SKM-1 (cell line): Measurements from ENCODE around the gene RAB39A.
"Not testable (repeated sequence)": the region's sequence is repeated elsewhere in the genome, so short reads cannot be mapped to it uniquely, and the experiment has no call there.

Experiments
- DNase-seq: peaks from one replicate; lab custom pipeline; 2025; ENCODE audit not compliant: unreplicated experiment; lab: John Stamatoyannopoulos, UW

The RAB39A gene, protein sequence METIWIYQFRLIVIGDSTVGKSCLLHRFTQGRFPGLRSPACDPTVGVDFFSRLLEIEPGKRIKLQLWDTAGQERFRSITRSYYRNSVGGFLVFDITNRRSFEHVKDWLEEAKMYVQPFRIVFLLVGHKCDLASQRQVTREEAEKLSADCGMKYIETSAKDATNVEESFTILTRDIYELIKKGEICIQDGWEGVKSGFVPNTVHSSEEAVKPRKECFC

DNA sequence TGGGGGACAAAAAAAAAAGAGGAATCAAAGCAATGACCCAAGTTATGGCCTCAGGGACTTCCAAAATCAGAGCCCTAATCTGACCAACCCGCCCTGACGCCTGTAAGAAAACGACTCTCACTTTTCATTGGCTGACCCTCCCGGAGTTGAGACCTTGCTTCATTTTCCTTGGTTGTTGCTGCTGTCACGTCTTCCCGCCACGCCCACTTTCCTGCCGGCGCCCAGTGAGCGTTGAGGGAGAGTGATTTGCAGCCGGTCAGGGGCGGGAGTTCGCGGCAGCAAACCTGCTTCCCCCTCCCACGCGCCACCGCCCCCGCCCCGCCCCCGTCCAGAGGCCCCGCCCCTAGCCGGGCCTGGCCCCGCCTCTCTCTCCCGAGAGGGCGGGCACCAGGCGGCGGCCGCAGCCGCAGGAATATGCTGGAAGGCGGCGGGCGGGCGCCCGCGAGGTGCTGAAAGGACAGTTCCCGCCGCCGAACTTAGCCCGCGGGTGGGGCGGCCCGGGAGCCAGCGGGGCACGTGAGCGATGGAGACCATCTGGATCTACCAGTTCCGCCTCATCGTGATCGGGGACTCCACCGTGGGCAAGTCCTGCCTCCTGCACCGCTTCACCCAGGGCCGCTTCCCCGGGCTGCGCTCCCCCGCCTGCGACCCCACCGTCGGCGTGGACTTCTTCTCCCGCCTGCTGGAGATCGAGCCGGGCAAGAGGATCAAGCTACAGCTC, at the start of gene RAB39A:
TSS of gene RAB39A (plus strand) at position 403 of the 721 bp plus-strand sequence. CDS start at position 524, 121 bp downstream.
- peak; percentile 98 for DNase-seq

GRCh38 chr11:107881471-107881870, 46.8 kb upstream of the RAB39A start:
- not testable (repeated sequence) for DNase-seq

GRCh38 chr11:107882095-107882820, 46.0 kb upstream of the RAB39A start:
- no peak for DNase-seq

- peak; percentile 4 for DNase-seq
These were observed 30.0 kb upstream of the RAB39A start for GRCh38 chr11:107898270-107898669.

DNA sequence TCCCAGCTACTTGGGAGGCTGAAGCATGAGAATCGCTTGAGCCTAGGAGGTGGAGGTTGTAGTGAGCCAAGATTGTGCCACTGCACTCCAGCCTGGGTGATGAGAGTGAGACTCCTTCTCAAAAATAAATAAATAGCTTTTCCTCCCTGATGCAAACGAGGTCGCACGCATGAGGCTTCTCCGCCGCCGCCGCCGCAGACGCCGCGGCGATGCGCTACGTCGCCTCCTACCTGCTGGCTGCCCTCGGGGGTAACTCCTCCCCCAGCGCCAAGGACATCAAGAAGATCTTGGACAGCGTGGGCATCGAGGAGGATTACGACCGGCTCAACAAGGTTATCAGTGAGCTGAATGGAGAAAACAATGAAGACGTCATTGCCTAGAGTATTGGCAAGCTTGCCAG, 20.0 kb upstream of the RAB39A start:
- no peak for DNase-seq

DNA sequence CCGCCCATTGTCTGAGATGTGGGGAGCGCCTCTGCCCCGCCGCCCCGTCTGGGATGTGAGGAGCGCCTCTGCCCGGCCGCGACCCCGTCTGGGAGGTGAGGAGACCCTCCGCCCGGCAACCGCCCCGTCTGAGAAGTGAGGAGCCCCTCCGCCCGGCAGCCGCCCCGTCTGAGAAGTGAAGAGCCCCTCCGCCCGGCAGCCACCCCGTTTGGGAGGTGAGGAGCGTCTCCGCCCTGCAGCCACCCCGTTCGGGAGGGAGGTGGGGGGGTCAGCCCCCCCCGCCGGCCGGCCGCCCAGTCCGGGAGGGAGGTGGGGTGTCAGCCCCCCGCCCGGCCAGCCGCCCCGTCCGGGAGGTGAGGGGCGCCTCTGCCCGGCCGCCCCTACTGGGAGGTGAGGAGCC, 15.8 kb upstream of the RAB39A start:
- DNase-seq: not testable (repeated sequence)

DNA sequence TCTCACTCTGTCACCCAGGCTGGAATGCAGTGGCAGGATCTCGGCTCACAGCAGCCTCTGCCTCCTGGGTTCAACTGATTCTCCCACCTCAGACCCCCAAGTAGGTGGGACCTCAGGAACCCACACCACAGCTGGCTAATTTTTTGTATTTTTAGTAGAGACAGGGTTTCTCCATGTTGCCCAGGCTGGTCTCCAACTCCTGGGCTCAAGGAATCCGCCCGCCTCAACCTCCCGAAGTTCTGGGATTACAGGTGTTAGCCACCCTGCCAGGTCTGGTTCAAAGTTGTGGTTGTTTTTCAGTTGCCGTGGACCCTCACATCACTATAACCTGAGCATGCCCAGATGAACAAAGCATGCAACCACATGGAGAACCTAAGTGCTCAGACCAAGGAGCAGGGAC, 13.0 kb upstream of the RAB39A start:
- no peak for DNase-seq

GRCh38 chr11:107916671-107917241, 11.5 kb upstream of the RAB39A start:
- DNase-seq: no peak

GRCh38 chr11:107921997-107922396, 6.3 kb upstream of the RAB39A start:
- no peak for DNase-seq

DNA sequence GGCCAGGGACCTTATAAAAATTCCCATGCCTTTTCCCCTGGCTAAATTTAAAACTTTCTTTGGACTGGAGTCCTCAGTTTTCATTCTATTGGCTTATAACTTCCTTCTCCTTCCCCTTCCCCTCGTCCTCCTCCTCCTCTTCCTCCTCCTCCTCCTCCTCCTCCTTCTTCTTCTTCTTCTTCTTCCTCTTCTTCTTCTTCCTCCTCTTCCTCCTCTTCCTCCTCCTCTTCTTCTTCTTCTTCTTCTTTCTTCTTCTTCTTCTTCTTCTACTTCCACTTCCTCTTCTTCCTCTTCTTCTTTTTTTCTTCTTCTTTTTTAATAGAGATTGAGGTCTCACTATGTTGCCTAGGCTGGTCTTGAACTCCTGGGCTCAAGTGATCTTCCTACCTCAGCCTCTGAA, 4.7 kb upstream of the RAB39A start:
- DNase-seq: not testable (repeated sequence)

DNA sequence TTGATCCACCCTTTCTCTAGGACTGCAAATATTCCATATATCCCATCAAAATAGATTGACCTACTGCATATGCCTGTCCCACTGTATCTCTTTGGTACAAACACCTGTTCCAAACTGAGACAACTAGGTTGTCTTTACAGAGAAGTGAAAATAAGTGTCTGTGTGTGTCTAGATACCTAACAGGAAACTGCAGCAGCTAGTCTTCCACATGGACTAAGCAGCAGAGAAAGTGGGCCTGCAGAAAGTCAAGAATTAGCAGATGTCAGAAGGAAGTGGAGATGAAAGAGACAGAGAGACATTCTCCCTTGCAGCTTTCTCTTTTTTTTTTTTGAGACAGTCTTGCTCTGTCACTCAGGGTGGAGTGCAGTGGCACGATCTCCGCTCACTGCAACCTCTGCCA, 3.9 kb upstream of the RAB39A start:
- DNase-seq: no peak

GRCh38 chr11:107927559-107927958, 689 bp upstream of the RAB39A start:
- no peak for DNase-seq

- peak; percentile 28 for DNase-seq
These were observed 689 bp downstream of the RAB39A start for GRCh38 chr11:107928767-107929507.

DNA sequence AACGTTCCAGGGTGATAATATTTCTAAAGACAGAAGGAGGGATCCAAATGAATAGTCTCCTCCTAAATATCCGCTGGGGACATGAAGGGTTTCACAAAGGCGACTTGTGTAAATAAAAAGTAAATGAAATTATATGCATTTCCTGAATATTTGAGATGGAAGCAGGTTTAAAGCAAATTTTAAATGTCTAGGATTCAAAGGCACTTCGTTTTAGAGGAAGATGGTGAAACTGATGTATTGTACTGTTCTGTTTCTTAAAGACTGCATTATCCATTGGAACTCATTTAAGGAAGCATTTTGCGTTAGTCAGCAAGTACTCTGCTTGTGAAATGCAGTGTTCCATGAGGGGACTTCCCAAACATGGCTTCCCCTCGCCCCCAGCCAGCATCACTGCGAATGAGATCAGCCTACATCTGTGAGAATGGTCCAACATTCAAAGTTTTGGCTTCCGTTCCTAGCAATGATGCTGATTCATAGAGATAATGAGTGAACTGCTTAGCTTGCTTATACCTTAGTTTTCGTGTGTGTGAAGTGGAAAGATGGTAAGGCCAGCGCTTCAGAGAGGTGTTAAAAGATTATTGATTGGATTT, 1.5 kb downstream of the RAB39A start:
- no peak for DNase-seq

- no peak for DNase-seq
These were observed 3.0 kb downstream of the RAB39A start for GRCh38 chr11:107931206-107931605.

DNA sequence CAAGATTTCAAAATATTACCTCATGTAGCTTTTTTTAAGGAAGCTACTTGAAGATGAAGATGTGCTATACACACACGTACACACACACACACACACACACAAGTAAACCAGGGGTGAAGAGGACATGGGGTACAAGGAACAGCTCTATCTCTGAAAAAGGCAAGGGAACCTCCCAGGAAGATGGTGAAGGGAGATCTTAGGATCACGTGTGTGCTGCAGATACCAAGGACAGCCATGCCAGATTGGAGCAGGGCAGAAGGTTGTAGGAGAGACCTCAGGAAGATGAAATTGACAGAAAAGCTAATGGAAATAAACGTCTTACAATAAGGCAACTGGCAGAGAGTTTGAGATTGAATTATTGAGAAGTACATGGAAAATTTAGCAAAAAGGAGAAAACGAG, 19.7 kb downstream of the RAB39A start:
- DNase-seq: no peak

DNA sequence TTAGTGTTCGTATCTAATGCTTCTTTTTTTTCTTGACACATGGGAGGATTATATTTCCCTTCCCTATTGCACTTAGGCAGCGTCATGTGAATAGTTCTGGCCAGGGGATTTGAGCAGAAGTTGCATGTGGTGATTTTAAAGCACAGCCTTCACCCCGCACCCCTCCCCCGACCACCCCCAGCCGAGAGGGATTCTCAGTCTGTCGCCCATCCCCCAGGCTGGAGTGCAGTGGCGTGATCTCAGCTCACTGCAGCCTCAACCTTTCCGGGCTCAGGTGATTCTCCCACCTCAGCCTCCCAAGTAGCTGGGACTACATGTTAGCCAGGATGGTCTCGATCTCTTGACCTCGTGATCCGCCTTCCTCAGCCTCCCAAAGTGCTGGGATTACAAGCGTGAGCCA, 20.1 kb downstream of the RAB39A start:
- not testable (repeated sequence) for DNase-seq

DNA sequence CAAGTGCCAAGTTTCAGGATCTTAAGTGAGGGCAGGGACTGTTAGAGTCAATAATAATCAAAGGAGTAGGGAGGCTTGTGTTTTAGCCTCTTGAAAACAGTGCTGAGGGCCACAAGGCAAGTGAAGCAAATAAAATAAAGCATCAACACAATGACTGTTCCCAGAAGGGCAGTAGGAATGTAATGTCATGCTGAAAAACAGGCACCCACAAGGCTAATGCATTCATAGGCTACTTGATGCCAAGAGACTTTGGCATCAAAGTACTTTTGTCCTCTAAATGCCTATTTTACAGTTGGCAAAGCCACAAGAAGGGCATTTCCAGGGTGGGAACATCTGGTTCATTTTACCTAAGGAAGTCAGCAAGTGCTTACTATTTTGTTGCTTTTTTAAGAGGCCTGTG, 22.9 kb downstream of the RAB39A start:
- DNase-seq: no peak

DNA sequence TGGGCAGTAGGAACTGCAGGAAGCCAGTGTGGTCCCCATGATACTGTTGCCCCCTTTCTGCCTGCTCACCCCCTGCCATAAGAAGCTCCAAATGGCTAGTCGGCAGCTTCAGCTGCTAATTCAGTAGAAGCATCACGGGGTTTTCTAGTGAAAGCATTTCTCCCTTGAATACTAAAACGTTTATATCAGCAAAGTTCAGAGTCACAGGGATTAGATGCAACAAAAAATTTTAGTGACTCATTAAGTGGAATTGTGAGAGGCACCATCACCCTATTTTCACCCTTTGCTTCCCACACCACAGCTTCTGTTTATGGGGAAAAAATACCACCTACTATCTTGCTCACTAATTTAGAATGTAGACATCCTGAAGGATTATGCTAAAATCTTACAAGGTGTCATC, 25.2 kb downstream of the RAB39A start:
- no peak for DNase-seq

DNA sequence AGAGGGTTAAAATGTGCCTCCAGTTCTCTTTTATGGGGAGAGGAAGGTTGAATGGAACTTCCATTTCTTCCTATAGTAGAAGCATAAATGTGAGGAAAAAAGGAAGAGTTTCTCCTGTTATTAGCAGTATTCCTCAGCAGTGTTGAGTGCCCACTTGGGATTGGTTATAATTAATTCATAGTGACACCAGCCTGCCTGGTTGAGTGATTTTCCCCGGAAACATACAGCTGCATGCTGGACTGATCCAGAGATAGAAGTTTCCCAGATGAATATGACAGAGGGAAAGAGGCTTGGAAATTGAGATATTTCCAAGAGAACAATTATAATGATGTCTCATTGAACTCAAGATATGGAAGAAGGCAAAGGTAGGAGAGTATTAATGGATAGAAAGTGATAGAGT, 28.3 kb downstream of the RAB39A start:
- no peak for DNase-seq
